Keratinocyte (primary cell): ENCODE results near the gene NCOR1.

Source experiments
- EZH2 ChIP-seq: IDR thresholded peaks from one replicate; pipeline ENCODE4 v1.6.1; 2012; ENCODE audit warnings: inconsistent platforms, mild to moderate bottlenecking, low read length, moderate library complexity
- TF ChIP-seq, protein P1 (sequence below), 3 experiments: IDR thresholded peaks in 1 of 3; conservative IDR thresholded peaks in 1 of 3; optimal IDR thresholded peaks in 1 of 3; 2 replicates in 2 of 3; 3 replicates in 1 of 3; pipeline versions ENCODE3 to v1.5.1; 2011; ENCODE audit warnings: low read length in 3 of 3, mild to moderate bottlenecking in 3 of 3, moderate library complexity in 2 of 3, control low read depth in 1 of 3, inconsistent platforms in 1 of 3; ENCODE audit not compliant: insufficient read depth in 2 of 3; ENCODE audit errors: extremely low read depth in 1 of 3

DNA sequence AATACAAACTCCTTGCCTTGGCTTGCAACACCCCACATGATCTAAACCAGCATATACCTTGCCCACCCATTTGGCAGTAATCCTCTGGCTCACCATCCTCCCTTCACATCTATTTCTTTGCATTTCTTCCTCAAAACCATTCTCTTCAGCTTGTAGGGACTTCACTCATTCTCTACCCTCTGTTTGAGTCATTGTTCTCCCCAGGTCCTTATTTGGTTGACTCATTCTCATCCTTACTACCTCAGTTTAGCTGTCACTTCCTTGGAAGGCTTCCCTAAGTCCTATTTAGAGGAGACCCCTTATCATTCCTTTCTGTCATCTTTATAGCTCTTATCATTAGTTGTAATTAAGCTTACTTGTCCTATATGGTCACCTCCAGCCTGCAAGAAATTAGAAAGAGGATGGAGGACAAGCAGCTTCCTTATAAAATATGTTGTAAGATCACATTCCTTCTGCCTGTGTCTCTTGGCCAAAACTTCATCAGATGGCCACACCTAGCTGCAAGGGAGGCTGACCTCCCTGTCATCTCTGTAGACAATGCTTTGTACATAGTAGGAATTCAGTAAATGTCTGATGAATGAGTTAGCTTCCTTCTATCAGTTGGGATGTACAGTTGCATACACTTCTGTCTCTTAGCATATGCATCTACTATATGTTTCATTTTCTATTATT, 214.0 kb downstream of the NCOR1 start:
- TF ChIP-seq, protein P1, sequence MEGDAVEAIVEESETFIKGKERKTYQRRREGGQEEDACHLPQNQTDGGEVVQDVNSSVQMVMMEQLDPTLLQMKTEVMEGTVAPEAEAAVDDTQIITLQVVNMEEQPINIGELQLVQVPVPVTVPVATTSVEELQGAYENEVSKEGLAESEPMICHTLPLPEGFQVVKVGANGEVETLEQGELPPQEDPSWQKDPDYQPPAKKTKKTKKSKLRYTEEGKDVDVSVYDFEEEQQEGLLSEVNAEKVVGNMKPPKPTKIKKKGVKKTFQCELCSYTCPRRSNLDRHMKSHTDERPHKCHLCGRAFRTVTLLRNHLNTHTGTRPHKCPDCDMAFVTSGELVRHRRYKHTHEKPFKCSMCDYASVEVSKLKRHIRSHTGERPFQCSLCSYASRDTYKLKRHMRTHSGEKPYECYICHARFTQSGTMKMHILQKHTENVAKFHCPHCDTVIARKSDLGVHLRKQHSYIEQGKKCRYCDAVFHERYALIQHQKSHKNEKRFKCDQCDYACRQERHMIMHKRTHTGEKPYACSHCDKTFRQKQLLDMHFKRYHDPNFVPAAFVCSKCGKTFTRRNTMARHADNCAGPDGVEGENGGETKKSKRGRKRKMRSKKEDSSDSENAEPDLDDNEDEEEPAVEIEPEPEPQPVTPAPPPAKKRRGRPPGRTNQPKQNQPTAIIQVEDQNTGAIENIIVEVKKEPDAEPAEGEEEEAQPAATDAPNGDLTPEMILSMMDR (optimal IDR thresholded peaks at IDR 0.05 in 1 of 3, IDR thresholded peaks at IDR 0.05 in 1 of 3, conservative IDR thresholded peaks at IDR 0.05 in 1 of 3; ENCODE audit: extremely low read depth in 1 of 3, insufficient read depth in 2 of 3, low read length in 3 of 3) = no peak
- no peak for TF ChIP-seq EZH2
